Measurements from ENCODE around the gene AFF1.

Gene AFF1

GRCh38 chr4:86972997-86973396, 38.2 kb downstream of the AFF1 start:
- DNase-seq (ENCODE audit: low read depth): no peak
- no peak for TF ChIP-seq CTCF (IDR thresholded peaks at IDR 0.05; ENCODE audit: insufficient read depth, low read depth, low read length, missing control alignments)
- H3K4me3 ChIP-seq (ENCODE audit: low read depth, low read length): no peak overlapping the region

GRCh38 chr4:86973668-86974067, 38.9 kb downstream of the AFF1 start:
- H3K4me3 ChIP-seq (ENCODE audit: low read depth, low read length): no peak overlapping the region
- DNase-seq (ENCODE audit: low read depth): no peak

GRCh38 chr4:86974551-86974994, 39.8 kb downstream of the AFF1 start:
- H3K4me3 ChIP-seq (ENCODE audit: low read depth, low read length): no peak overlapping the region
- DNase-seq (ENCODE audit: low read depth): no peak

More at GRCh38 chr4:86973668-86974067, 38.9 kb downstream of the AFF1 start:
- no peak for TF ChIP-seq CTCF (IDR thresholded peaks at IDR 0.05; ENCODE audit: insufficient read depth, low read depth, low read length, missing control alignments)

GRCh38 chr4:86975927-86976326, 41.1 kb downstream of the AFF1 start:
- TF ChIP-seq CTCF (IDR thresholded peaks at IDR 0.05; ENCODE audit: insufficient read depth, low read depth, low read length, missing control alignments): no peak
- no peak for DNase-seq (ENCODE audit: low read depth)
- no peak overlapping the region for H3K4me3 ChIP-seq (ENCODE audit: low read depth, low read length)

More at GRCh38 chr4:86974551-86974994, 39.8 kb downstream of the AFF1 start:
- TF ChIP-seq CTCF (IDR thresholded peaks at IDR 0.05; ENCODE audit: insufficient read depth, low read depth, low read length, missing control alignments): no peak

GRCh38 chr4:86976801-86977485, 42.1 kb downstream of the AFF1 start:
- TF ChIP-seq CTCF (IDR thresholded peaks at IDR 0.05; ENCODE audit: insufficient read depth, low read depth, low read length, missing control alignments): no peak
- no peak for DNase-seq (ENCODE audit: low read depth)
- H3K4me3 ChIP-seq (ENCODE audit: low read depth, low read length): no peak overlapping the region

- no peak for TF ChIP-seq CTCF (IDR thresholded peaks at IDR 0.05; ENCODE audit: insufficient read depth, low read depth, low read length, missing control alignments)
- H3K4me3 ChIP-seq (ENCODE audit: low read depth, low read length): no peak overlapping the region
- DNase-seq (ENCODE audit: low read depth): peak; percentile 70
These were observed 42.9 kb downstream of the AFF1 start for GRCh38 chr4:86977621-86978184.

All from GM12865 (cell line).